ENCODE measurements around the gene ING5.

ING5 gene

DNA sequence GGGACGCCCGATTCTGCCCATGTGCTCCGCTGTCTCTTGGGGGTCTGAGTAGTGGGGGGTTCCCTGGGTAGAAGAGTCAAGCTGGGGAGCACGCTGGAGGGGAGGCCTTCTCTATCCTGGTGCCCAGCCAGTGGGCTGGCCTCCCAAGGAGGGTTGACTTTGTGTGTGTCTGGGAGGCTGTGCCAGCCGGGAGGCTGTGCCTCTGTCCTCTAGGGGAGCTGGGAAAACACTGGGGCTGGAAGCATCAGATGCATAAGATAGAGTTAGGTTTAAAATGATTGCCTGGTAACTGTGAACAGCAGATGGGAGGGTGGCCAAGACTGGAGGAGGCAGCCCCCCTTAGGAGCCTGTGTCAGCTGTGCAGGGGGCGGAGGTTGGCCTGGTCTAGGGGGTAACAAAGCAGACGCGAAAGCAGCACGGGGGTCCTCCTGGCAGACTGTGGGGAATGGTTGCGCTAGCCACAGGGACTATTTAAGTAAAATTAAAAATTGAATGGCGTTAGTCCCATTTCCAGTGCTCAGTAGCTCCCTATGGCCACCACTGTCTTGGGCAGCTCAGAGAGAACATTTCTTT is 1.3 kb downstream of the ING5 start:
- DNase-seq = peak in 17 of 58 donors; percentile 4 to 66 (median 34)

DNA sequence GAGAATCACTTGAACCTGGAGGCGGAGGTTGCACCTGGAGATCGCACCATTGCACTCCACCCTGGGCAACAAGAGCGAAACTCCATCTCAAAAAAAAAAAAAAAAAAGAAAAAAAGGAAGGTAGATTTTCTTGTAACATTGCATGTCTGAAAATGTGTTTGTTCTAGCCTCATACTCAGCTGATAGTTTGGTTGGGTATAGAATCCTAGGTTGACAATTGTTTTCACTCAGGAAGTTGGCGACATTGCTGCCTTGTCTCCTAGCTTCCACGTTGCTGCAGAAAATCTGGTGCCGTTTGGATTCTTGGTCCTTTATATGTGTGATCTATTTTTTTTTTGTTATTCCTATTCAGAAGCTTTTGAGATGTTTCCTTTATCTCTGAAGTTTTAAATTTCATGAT is 4.7 kb downstream of the ING5 start:
- no peak for DNase-seq

DNA sequence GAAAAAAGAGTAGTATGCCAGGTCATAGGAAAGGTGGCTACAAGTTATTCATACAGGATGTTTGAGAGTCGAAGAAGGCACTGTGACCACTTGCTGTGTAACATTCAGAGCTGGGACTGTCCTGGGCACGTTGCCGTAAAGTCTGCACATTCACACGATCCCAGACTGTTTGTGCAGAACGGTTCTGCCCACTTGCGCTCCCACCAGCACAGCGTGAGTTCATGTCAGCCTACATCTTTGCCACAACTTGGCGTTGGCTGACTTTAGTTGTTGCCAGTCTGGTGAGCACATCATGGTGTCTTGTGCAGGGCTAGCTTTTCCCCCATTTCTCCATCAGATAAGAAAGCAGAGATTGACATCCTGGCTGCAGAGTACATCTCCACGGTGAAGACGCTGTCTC is 7.0 kb downstream of the ING5 start:
- DNase-seq = peak in 10 of 58 donors; percentile 4 to 69 (median 28)

DNA sequence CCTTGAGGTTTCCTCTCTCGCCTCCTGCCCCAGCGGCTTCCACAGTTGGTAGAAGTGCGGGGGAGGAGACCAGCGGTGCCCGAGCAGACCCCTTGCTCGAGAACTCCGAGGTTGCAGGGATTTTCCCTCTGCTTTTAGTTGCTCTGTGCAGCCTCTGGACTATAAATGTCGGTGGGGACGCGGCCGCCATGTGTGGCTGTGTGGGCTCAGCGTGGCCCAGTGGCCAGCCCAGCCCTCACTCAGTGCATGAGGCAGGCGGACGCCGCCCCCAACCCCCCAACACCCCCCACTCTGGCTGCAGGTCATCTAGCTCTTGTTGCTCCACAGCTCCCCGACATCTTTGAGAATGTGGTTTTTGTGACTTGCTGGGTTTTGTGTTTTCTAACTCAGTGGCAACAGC is 17.3 kb downstream of the ING5 start:
- DNase-seq = no peak

DNA sequence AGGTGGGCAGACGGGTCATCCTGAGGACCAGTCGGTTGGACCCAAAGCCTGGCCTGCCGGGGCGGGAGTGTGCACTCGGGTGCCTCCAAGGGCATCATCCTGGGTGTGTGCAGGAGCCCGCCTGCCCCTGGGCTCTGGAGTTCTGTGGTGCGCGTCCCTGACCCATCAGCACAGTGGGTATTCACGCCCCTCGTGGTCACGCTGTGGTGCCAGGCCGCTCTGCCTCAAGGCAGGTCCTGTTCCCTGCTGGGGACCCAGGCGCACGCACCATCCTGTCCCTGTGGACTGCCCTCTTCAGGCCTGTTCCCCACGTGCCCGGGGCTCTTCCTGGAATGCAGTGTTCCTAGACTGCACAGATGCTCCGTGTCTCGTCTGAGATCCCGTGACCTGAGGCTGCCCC is 18.3 kb downstream of the ING5 start:
- DNase-seq = no peak

DNA sequence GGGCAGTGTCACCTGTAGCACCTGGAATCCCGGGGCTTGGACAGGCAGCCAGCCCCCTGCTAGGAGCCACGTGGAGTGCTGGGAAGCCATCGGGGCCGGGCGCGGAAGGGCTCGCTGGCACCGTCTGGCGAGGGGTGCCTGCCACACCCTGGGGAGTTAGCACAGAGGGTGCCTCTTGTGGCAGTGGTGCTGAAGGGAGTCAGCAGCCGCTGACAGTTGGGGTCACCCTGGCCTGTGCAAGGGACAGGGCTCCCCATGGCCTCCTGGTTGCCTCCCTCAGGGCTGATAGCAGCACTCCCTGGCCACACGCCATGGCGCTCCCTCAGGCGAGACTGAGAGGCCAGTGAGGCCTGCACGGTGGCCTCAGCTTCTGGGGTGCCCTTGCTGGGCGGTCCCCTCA is 18.7 kb downstream of the ING5 start:
- no peak for DNase-seq

DNA sequence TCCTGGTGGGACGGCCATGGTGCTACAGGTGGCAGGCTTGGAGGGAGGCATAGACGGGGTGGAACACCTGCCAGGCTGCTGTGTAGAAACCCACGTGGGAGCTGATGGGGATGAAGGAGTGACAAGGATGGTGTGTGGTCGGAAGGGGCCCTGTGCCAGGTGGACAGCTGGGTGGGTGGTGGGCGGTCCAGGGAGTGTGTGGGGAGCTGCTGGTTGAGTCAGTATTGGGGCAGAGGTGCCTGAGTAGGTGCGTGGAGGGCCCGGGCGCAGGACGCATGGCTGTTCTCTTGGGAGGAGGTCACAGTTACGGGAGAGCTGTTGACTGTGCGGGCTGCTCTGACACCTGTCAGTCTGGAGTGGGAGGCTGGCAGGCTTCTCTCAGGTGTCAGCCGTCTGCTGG is 20.0 kb downstream of the ING5 start:
- no peak for DNase-seq

DNA sequence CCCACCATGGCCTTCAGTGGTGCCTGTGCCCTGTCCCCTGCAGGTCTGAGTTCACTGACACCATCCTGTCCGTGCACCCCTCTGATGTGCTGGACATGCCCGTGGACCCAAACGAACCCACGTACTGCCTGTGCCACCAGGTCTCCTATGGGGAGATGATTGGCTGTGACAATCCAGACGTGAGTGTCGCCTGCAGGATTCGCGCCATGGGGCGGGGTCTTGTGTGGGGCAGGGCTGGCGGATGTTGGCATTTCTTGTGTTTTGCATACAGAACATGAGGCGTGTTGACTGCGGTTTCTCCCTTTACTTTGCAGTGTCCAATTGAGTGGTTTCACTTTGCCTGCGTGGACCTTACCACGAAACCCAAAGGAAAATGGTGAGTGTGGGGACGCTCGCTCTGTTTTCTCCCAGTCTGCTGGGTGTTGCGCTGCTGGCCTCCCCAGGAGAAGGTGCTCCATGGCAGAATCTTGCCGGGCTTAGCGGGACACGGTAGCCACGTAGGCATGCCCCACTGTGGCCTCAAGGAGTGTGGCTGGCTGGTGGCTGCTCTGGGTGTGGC is 21.1 kb downstream of the ING5 start:
- no peak for DNase-seq

DNA sequence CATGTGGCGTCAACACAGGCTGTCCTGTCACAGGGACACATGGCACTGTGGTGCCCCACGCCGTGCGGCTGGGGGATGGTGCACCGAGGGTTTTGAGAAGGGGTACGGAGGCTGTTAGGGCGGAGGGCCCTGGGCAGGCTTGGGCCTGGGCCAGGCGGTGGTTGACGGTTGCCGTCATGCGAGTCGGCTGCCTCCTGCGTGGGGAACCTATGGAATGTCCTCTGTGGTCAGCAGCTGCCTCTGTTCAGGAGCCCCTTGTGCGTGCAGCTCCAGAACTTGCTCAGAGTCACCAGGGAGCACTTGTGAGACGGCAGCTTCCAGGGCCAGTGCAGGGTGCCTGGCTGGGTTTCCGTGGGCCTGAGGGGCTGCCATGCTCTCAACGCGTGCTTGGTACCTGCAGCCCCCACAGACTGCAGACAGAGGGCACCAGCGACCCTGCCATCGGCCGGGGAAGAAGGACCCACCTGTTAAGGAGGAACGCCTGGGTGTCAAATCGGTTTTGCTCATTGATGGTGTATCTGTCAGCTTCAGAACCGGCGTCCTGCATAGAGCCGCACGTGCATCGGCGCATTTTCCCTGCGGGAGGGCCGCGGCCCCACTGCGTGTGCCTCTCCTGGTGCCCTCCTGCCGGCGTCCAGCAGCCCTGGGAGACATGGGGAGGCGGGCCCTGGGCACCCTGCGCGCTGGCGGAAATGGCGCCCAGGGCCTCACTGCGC is 22.6 kb downstream of the ING5 start:
- DNase-seq = peak in 1 of 58 donors; percentile 7

DNA sequence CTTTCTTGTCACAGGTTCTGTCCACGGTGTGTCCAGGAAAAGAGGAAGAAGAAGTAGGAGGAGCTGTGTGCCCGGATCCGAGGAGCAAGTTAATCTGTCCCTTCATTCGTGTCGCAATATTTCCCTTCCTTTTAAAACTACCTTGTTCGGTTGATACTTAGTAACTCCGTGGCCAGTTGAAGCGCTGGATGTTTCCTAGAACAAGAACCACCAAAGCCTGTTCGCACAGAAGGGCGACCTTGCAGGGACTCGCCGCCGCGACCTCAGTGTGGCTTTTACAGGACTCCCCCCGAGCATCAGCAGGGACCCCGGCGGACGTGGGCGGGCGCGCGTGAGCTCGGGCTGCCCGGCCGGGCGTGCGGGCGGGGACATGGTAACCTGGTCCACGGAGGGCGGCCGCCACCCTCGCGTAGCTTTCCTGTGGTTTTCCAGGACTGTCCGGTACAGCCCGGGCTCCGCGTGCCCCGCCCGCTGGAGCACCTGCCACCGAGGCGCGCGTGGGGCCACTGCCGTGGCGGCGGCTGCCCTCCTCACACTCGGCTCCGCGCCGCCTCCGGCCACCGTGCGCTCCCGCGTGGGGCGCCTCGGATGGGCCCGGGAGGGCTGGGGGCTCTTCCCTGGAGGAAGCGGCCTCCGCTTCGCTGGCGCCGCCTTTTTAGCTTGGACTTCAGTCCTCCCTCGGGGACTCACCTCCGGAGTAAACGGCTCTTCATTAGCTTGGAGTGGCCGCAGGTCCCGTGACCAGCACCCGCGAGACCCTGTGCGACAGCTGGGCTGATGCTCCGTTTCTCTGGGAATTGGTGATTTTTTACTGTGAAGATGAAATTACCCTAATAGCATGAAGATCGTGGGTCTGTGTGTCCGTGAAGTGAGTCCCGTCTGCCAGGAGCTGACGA is 23.4 kb downstream of the ING5 start:
- no peak for DNase-seq

DNA sequence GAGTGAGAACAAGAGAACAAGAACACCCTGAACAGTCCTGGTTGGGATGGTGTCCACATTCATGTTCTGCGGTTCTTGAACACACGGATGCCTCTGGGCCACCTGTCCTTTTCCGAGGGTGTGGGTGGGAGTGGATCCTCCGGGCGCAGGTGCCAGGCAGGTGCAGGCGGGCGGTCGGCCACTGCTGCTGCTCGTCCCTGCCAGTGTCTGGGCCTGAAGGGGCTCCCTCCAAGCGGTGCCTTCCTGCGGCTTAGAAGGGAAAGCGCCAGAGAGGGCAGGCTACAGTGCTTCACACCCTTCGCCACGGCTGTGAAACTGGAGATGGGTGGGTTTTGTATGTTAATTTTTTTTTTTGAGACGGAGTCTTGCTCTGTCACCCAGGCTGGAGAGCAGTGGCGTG is 24.6 kb downstream of the ING5 start:
- DNase-seq = no peak

DNA sequence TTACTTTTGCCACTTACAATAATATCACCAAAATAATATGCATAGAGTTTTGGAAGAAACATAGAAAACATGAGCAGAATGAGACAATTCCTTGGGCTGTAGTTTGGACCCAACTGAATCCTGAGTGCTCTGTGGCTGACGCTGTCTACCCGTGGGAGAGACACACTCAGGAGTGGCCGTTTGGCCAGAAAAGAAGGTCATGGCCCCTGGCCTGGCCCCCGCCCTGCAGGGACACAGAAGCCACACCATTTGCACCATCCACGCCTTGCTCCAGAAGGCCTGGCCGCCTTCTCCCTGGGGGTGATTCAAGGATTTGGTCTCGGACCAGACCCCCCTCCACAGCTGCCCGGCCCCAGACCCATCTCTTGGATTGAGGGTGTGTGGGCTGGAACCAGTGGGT is 26.2 kb downstream of the ING5 start:
- no peak for DNase-seq

DNA sequence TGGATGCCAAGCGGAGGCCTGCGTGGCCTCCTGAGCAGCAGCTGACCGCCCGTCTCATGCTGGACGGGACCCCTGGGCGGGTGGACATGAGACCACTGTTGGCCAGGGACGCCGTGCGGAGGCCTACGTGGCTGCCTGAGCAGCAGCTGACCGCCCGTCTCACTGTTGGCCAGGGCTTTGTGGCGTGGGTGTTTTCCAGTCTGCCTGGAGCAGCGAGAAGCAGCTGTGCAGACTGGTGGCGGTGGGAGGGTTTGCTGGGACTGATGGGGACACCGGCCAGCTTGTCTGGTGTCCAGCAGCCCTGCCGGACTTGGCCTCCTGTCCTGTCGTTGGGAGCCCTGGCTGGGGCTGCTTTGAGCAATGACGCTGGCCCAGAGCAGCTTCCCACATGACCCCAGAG is 26.8 kb downstream of the ING5 start:
- peak in 54 of 58 donors; percentile 8 to 80 (median 48) for DNase-seq

DNA sequence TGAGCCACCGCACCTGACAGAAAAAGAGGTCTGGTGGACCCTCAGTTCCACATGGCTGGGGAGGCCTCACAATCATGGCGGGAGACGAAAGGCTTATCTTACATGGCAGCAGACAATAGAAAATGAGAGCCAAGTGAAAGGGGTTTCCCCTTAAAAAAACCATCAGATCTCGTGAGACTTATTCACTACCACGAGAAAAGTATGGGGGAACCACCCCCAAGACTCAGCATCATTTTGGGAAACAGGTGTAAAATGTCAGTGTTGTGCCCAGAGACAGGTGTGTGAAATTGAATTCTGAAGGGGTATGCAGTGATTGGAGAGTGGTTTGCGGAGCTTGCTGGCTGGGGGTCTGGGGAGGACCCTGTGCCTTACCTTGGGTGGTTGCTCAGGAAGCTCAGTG is 28.0 kb downstream of the ING5 start:
- no peak for DNase-seq

DNA sequence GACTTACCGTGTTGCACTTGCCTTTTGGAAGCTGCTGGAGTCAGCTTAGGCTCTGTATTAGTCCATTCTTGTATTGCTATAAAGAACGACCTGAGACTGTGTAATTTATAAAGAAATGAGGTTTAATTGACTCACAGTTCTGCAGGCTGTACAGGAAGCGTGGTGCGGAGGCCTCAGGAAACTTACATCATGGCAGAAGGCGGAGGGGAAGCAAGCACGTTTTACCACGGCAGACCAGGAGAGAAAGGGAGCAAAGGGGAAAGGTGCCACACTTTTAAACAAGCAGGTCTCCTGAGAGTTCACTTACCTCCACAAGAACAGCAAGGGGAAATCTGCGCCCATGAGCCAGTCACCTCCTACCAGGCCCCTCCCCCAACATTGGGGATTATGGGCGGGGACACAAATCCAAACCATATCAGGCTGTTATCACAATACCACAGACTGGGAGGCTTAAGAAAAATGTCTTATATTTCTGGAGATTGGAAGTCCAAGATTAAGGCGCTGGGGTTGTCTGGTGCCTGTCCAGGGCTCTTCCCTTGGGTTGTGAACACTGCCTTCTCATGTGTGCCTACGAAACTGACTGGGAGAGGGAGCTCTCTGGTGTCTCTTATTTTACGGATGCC is 28.9 kb downstream of the ING5 start:
- no peak for DNase-seq

DNA sequence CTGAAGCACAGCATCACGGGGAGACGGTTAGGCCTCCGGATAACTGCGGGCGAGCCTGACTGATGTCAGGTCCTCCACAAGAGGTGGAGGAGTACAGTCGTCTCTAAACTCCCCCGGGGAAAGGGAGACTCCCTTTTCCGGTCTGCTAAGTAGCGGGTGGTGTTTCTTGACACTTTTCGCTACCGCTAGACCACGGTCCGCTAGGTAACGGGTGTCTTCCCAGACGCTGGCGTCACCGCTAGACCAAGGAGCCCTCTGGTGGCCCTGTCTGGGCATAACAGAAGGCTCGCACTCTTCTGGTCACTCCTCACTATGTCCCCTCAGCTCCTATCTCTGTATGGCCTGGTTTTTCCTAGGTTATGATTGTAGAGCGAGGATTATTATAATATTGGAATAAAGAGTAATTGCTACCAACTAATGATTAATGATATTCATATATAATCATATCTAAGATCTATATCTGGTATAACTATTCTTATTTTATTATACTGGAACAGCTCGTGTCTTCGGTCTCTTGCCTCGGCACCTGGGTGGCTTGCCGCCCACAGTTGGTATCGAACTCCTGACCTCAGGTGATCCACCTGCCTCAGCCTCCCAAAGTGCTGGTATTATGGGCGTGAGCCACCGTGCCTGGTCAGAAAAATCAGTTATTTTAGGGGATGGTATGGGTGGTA is 30.8 kb downstream of the ING5 start:
- peak in 31 of 58 donors; percentile 3 to 73 (median 43) for DNase-seq

DNA sequence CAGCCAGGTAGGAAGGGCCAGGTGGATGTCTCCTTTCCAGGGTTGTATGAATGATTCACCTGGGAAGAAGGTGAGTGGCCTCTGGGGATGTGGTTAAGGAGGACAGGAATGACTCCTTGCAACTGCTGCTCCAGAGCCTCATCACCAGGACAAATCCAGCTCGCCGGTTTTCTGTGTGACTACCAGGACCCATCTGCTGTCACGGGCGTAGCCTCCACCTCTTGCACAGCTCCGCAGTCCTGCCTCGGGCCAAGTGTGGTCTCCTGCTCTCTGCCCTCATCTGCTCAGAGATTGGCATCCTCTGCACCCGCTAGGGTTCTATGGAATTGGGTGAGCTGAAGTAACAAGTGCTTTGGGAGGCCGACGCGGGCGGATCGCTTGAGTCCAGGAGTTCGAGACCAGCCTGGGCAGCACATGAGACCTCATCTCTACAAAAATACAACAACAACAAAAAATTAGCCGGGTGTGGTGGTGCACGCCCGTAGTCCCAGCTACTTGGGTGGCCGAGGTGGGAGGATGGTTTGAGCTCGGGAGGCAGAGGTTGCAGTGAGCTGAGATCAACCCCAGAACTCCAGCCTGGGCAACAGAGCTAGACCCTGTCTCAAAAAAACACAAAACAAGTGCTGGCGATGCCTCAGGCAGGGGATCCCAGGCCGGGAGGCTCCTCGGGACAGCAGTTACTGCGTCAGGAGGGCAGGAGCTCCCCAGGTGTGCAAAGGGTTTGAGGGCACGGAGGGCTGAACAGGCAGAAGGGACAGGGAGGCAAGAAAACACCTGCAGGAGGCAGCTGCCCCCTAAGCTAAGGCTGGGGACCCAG is 31.8 kb downstream of the ING5 start:
- DNase-seq = peak in 3 of 58 donors; percentile 25 to 42 (median 27)

DNA sequence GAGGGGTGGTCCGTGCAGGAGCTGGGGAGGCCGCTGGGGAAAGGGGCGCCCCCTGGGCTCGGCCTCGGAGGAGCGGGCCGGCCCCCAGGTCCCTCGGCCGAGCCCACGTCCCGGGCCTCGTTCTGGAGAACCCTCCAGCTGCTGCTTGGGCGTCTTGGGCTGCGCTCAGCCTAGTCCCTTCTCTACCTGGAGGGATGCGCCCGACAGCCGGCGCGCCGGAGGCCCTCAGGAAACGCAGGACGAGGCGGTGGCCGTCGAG is 32.3 kb downstream of the ING5 start:
- DNase-seq = no peak

DNA sequence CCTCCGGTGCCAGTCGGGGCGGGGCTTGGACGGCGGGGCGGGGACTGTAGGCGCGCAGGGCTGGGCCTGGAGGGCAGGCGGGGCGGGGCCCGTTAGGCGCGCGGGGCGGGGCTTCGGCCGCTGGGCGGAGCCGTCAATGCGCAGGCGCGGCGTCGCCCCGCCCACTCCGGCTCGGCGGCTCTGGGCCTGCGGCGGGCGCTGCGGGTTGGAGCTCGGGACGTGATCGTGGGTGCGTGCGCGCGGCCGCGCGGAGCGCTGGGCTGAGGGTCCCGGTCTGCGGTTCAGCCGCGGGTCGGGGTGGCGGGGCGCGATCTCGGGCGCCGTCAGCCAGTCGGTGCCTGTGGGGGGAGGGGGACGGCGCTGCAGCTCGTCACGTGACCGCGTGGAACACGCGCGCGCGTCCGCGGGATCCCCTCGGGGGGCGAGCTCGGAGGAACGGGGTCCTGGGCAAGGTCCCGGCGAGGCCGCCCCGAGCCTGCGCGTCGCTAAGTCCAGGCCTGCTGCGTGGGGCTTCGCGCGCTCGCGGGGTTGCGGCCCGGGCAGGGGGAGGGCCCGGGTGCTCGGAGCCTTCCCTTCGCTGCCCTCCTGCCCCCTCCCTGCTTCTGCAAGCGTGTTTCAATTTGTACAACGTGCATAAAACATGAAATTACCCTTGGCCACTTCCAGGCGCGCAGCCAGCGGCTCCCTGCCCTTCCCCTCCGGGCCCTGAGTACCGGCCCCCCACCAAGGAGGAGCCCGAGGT is 32.8 kb downstream of the ING5 start, which contains the start of gene D2HGDH:
Gene D2HGDH (plus strand): TSS at position 164 of the 742 bp plus-strand sequence. CDS start 595 bp downstream, outside the sequence.
- peak; percentile 36 to 95 (median 88) for DNase-seq
